ENCODE data around the gene KDM4B.

Gene KDM4B

GRCh38 chr19:5041913-5042187 is 72.9 kb downstream of the KDM4B start:
- Histone ChIP-seq H3K27ac (peak overlapping the region in 11 of 21 experiments; percentile 29 to 91 (median 68)), H3K4me3 (no peak overlapping the region)

DNA sequence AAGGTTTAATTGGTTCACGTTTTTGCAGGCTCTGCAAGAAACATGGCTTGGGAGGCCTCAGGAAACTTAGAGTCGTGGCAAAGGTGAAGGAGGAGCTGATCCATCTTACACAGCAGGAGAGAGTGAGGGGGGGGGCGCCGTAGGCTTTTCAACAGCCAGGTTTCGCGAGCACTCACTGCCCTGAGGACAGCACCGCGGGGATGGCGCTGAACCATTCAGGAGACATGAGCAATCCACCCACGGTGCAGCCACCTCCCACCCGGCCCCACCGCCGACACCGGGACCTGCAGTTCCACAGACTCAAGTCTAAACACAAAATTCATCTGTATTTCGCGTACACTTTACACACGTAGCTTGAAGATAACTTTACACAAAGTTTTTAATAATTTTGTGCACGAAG is 73.6 kb downstream of the KDM4B start:
- Histone ChIP-seq H3K4me3 (no peak overlapping the region), H3K27ac (peak overlapping the region in 2 of 21 experiments; percentile 87 to 91)

- H3K27ac ChIP-seq: peak overlapping the region in 1 of 21 experiments; percentile 93
- no peak overlapping the region for H3K4me3 ChIP-seq
Observed at GRCh38 chr19:5045029-5045428, 76.1 kb downstream of the KDM4B start.

DNA sequence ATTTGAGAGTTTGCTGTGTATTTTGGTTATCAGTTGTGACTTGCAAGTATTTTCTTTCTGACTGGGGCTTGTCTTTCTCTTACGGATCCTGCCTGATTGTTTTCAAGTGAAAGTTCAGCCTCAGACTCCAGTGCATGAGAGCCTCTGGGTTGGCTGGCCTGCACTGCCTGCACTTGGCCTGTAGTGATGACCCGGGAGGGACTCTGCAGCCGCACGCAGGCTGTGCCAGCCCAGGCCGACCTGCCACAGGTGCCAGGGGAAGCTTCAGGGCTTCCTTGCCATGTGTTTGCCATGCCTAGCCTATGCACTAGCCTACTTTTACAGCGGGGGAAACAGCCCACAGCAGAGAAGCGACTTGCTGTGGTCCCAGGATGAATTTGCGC is 77.0 kb downstream of the KDM4B start:
- Histone ChIP-seq H3K4me3 (no peak overlapping the region), H3K27ac (peak overlapping the region in 17 of 21 experiments; percentile 15 to 93 (median 65))

DNA sequence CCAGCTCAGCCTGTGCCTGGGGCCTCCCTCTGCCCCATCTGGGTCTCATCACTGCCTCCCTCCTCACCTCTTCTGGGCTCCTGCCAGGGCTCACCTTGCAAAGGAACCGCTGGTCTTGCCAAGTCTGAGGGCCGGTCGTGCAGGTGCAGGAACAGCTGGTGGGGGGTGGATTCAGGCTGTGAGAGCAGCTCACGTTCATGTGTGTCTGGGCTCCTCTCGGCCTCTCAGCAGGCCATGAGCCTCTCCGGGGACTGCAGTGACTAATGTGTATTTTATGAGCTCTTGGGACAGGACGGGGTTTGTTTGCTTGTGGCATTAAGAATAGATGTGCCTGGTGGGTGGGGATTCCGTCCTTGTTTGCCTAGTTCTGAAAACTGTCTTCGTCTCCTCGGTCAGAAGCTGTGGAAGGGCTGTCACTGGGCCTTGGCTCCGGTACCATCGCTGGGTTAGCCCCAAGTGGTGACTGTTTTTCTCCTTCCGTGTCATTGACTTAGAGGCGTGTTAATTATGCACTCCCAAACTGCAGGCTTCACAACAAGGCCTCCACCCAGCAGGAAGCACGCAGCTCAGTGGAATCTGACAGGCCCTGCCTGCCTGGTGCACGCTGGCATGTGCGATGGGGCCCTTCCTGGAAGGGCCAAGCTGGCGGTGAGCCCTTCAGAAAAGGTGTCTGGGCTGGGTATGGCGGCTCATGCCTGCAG is 77.6 kb downstream of the KDM4B start:
- H3K4me3 ChIP-seq: no peak overlapping the region
- peak overlapping the region in 17 of 21 experiments; percentile 24 to 93 (median 65) for H3K27ac ChIP-seq

- H3K4me3 ChIP-seq: no peak overlapping the region
- H3K27ac ChIP-seq: peak overlapping the region in 18 of 21 experiments; percentile 24 to 93 (median 60)
Observed at GRCh38 chr19:5047251-5047935, 78.5 kb downstream of the KDM4B start.

GRCh38 chr19:5048091-5048726 is 79.3 kb downstream of the KDM4B start:
- peak overlapping the region in 15 of 21 experiments; percentile 33 to 93 (median 70) for H3K27ac ChIP-seq
- peak overlapping the region in 1 of 7 experiments; percentile 3 for H3K4me3 ChIP-seq

- H3K27ac ChIP-seq: peak overlapping the region in 15 of 21 experiments; percentile 33 to 93 (median 63)
- peak overlapping the region in 1 of 7 experiments; percentile 3 for H3K4me3 ChIP-seq
Observed at GRCh38 chr19:5048727-5049553, 80.0 kb downstream of the KDM4B start.

DNA sequence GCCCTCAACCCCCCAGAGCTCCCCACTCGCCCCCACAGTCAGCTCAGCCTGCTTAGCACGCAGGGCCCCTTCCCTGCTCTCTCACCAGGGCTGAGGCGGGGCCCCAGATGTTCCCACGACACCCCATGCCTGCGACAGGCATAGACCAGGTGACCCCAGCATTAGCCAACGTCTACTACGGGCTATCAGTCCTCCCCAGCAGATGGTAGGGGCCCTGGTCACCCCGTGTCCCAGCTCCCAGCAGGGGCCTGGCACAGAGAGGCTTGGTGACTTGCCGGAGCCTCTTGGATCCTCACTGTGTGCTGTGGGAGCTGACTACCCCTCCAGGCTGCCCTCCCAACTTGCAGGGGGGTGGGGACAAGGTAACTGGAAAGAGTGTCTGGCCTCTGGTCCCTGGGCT is 80.6 kb downstream of the KDM4B start:
- Histone ChIP-seq H3K4me3 (no peak overlapping the region), H3K27ac (peak overlapping the region in 13 of 21 experiments; percentile 26 to 93 (median 63))

GRCh38 chr19:5050067-5050656 is 81.2 kb downstream of the KDM4B start:
- Histone ChIP-seq H3K4me3 (no peak overlapping the region), H3K27ac (peak overlapping the region in 9 of 21 experiments; percentile 37 to 93 (median 70))

DNA sequence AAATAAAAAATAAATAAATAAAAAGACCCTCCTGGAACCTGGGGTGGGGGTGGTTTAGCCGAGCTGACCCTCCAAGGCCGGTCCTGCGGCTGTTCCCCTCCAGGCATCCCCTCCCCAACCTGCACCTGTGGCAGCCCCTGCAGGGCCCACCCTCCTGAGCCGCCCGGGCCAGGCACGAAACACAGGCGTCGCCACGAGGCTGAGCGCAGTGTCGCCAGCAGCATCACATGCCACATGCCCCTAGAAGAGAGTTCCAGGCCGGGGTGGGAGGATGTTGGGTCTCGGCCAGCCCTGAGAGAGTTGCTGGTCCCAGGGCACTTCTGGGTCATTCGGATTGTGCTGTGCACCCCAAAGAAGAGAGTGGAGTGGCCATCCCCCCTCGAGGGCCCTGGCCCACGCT is 82.0 kb downstream of the KDM4B start:
- Histone ChIP-seq H3K27ac (no peak overlapping the region), H3K4me3 (no peak overlapping the region)

DNA sequence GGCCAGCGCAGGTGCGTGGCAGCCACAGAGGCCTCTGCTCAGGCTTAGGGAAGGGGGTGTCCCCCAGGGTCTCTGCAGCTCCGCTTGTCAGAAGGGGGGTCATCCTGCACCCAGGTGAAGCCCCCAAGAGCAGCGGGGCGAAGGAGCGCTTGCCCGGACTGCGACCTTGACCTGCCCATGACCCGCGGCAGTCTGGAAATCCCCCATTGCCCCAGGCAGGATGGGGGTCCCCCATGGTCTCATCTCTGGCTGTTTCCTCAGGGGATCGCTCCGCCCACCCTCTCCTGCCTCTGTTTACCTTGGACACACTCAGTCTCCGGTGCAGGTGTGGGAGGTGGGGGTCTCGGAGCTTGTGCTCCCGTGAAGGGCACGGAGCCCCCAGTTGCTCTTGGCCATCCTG is 82.7 kb downstream of the KDM4B start:
- H3K27ac ChIP-seq: no peak overlapping the region
- no peak overlapping the region for H3K4me3 ChIP-seq

DNA sequence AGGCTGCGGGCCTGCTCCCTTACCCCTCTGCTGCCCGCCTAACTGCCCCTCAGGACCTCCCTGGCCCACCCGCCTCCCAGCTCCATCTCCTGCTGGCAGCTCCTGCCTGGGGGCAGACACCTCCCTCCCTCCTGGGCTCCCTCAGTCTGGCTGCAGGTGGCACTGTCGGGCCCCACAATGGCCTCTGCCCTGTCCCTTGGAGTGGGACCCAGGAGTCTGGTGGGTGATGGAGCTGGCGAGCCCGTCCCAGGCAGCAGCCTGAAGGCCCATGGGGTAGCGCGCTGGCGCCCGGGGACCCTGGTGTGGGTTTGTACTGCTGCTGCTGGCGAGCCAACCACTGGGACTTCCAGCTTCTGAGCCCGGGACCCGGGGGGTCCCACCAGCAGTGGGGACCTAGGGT is 83.6 kb downstream of the KDM4B start:
- no peak overlapping the region for H3K4me3 ChIP-seq
- no peak overlapping the region for H3K27ac ChIP-seq

- H3K4me3 ChIP-seq: no peak overlapping the region
- no peak overlapping the region for H3K27ac ChIP-seq
Observed at GRCh38 chr19:5052945-5053485, 84.1 kb downstream of the KDM4B start.

DNA sequence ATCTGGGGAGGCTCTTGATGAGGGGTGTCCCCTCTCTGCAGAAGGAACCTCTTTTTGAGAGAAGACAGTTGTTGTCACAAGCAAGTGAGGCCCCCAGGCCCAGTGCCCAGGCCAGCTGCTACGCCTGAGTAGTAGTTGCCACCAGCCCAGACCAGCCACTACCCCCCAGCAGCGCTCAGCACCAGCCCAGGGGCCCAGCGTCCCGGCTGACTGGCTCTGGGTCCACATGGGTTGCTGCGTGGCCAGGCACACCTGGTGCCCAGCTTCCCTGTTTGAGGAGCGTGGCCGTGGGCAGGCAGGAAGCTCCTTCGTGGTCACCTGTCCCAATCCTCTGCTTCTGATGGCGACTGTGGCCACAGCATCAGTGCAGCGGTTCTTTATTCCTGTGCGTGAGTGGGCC is 84.7 kb downstream of the KDM4B start:
- Histone ChIP-seq H3K4me3 (no peak overlapping the region), H3K27ac (no peak overlapping the region)

GRCh38 chr19:5054551-5055456 is 85.9 kb downstream of the KDM4B start:
- H3K27ac ChIP-seq: no peak overlapping the region
- no peak overlapping the region for H3K4me3 ChIP-seq

GRCh38 chr19:5055457-5055776 is 86.5 kb downstream of the KDM4B start:
- Histone ChIP-seq H3K4me3 (no peak overlapping the region), H3K27ac (no peak overlapping the region)

GRCh38 chr19:5057860-5058259 is 88.9 kb downstream of the KDM4B start:
- H3K27ac ChIP-seq: peak overlapping the region in 3 of 21 experiments; percentile 11 to 84 (median 57)
- no peak overlapping the region for H3K4me3 ChIP-seq

All from skin epidermis (tissue), 12 donors.